GM21825 (cell line): ENCODE data around the gene CBX2.

Source experiments
- ATAC-seq: cut with Tn5 transposase; IDR thresholded peaks from one replicate; pipeline ENCODE4 v1.9.1; 2021; ENCODE audit warnings: mild to moderate bottlenecking, moderate library complexity; ENCODE audit not compliant: unreplicated experiment

Gene CBX2

DNA sequence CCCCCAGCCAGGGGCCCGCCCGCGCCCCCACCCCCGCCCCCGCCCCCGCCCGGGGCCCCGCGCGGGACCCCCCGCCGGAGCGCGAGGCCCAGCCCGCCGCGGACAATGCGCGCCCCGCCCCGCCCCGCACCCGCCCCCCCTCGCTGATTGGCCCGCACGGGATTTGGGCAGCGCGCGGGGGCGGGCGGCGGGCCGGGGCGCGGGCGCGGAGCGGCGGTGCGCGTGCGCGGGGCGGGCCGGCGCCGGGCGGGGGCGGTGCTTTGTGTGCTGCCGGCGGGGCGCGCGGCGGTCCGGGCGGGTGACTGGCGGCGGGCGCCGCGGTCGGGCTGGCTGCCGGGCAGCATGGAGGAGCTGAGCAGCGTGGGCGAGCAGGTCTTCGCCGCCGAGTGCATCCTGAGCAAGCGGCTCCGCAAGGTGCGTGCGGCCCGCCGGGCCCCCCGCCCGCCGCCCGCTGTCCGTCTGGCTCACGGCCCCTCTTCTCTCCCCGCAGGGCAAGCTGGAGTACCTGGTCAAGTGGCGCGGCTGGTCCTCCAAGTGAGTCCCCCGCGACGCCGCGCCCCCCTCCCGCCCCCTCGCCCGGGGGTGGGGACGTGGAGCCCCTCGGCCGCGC is at the start of gene CBX2:
TSS of gene CBX2 (plus strand) at position 255 of the 610 bp plus-strand sequence. CDS start at position 343, 88 bp downstream.
- peak; percentile 47 for ATAC-seq

DNA sequence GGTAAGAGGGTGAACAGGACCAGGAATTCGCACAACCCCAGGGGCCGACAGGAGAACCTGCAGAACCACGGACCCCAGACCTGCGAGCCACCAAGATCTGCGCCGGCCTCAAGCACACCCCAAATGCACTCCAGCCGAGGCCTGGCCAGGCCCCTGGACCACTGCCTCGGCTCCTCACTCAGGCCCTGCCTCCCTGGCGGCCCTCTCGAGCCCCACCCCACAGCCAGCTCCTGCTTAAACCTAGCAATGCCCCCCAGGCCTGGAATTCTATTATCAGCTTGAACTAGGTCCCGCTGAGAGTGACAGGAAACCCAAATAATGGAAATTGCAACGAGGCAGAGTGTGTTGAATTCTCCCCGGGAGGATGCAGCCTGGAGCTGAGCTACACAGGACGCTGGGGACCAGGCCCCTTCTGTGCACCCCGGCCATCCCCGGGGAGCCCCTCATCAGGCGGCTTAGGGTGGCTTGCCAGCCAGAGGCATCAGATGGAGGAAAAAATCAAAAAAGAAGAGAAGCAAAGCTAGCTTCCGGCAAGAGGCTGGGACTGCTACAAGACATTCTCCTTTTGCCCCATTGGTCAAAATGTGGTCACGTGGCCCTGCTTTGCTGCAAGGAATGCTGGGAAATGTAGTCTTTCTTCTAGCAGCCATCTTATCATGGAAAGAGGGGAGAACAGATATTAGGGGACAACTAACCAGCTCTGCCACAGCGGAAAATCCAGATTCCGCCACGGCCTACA is 49.6 kb upstream of the CBX2 start:
- ATAC-seq: no peak

DNA sequence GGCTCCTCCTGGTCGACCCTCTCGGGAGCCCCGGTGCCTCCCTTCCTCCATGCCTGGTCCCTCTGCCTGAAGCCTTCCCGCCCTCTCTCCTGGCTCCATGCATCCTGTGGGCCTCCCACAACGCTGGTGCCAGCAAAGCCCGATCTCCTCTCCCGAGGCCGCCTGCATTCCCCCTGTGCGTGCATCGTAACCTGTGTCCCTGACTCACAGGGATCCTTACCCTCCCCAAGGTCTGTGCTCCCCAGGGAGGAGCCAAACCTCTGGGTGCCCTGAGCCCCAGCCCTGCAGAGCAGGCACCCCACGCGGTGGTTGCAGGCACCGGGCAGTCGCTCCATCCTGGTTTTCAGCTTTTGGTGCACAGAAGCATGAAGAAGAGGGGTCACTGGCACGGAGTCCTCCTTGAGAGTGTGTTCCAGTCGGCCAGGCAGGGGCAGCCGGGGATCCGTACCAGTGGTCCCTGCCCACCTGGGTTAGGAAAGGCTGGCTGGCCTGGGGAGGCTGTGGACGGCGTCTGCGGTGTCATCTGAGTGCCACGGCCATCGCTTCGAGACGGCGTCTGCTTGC is 49.0 kb upstream of the CBX2 start:
- ATAC-seq: no peak

DNA sequence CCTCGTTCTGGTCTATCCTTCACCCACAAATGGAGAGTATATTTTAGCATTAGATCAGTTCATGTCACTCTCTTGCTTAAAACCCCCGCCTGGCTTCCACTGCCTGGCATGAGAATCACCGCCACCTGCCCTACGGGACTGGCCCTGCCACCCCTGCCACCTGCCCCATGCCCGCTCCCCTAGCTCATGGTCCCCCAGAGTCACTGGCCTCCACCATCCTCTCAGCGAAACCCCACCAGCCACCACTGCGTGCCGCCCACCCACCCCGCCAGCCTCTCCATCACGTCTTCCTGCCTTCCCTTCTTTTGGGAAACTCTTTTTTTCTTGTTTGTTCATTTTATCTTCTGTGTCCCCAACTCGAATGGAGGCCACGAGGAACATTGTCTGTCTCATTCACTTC is 48.2 kb upstream of the CBX2 start:
- no peak for ATAC-seq

DNA sequence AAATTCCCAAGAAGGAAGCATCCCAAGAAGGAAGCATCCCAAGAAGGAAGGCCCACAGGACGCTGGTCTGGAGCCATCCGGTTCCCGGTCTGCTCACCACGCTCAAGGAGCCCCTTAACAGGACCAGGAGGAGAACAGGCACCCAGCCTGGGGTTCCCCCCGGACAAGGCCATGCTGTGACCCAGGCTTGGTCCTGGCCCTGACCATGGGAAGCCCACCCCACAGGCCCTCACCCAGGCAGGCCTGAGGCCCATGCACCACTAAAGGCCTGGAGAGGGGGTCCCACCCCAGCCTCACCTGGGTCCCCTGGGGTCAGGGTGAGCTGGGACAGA is 47.5 kb upstream of the CBX2 start:
- ATAC-seq: no peak

DNA sequence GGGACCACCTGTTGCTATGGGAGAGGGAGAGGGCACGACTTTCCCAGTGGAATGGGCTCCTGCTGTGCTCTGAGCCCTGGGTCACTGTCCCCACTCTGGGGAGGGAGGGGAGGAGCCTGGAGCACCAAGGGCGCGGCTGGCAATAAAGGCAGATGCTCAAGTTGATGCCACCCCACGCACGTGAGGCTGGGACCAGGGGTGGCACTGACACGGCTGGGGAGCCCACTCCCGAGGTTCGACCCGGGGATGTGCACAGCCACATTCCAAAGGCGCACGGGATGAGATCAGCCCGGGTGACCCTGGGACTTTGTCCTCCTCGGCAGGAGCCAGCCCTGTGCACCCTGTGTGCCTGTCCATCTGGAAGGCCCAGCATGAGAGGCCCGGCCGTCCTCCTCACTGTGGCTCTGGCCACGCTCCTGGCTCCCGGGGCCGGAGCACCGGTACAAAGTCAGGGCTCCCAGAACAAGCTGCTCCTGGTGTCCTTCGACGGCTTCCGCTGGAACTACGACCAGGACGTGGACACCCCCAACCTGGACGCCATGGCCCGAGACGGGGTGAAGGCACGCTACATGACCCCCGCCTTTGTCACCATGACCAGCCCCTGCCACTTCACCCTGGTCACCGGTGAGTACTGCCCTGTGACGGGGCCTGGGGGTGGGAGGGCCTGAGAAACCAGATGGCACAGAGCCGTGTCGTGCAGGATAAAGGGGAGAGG is 47.0 kb upstream of the CBX2 start, which contains the start of gene ENPP7:
TSS of gene ENPP7 (plus strand) at position 175 of the 715 bp plus-strand sequence. CDS start at position 372, 197 bp downstream.
- ATAC-seq: no peak

DNA sequence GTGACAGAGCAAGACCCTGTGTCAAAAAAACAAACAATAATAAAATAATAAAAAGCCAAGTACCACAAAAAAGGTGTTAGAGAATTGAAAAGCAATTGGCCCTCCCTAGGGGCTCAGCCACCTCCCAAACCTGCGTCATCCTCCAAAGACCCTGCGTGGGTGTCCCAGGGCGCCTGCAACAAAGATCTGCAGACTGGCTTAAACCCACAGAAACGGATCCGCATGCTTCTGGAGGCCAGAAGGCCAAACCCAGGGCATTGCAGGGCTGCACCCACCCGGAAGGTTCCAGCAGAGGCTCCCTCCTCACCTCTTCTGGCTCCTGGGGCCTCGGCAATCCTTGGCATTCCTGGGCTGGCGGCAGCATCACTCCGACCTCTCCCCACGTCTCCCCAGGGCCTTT is 45.7 kb upstream of the CBX2 start:
- no peak for ATAC-seq

DNA sequence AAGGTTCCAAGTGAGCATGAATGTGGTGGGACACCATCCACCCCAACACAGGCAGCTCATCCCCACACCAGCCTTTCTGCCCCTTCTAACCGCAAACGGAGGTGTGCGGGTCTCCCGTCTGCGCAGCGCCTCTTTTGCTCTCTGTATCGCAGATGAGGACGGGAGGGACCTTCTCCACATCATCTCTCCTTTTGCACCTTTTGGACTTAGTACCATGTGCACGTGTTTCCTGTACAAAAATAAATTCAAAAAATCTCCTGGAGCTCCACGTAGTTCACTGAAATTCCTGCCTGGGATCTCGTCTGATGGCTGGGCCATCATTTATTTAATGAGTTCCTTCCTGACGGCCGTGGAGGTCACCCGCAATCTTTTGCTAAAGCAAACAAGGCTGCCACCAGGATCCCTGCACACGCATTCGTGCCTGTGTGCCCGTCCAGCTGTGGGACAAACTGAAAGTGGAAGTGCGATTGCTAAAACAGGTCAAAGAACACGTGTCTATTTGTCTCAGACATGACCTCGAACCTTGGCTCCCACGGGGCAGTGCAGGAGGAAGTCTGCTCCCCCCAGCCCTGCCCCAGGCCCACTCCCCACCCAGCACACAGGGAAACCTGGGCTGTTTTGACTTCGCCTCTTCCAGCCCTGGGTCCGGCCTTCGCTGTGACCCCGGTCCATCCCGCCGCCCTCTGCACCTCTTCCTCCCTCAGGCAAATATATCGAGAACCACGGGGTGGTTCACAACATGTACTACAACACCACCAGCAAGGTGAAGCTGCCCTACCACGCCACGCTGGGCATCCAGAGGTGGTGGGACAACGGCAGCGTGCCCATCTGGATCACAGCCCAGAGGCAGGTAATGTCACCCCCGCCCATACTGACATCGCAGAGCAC is 44.9 kb upstream of the CBX2 start:
- ATAC-seq: no peak

DNA sequence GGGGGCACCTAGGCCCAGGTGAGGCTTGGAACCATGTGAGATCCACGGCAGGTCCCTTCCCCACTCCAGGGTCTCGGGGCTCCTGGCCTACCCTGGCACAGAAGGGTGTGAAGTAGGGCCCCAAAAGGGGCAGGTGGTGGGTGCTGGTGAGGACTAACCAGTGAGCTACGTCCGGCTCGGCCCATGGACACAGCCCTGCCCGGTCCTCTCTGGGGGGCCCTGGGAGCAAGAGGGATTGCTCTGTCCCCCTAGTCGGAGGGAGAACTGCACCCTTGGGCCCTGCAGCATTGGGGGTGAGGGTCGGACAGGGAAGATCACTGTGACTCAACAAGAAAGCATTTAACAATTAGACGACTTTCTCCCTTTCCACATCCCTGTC is 44.3 kb upstream of the CBX2 start:
- ATAC-seq: no peak

DNA sequence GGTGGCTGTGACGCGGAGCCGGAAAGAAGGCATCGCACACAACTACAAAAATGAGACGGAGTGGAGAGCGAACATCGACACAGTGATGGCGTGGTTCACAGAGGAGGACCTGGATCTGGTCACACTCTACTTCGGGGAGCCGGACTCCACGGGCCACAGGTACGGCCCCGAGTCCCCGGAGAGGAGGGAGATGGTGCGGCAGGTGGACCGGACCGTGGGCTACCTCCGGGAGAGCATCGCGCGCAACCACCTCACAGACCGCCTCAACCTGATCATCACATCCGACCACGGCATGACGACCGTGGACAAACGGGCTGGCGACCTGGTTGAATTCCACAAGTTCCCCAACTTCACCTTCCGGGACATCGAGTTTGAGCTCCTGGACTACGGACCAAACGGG is 42.9 kb upstream of the CBX2 start:
- no peak for ATAC-seq

DNA sequence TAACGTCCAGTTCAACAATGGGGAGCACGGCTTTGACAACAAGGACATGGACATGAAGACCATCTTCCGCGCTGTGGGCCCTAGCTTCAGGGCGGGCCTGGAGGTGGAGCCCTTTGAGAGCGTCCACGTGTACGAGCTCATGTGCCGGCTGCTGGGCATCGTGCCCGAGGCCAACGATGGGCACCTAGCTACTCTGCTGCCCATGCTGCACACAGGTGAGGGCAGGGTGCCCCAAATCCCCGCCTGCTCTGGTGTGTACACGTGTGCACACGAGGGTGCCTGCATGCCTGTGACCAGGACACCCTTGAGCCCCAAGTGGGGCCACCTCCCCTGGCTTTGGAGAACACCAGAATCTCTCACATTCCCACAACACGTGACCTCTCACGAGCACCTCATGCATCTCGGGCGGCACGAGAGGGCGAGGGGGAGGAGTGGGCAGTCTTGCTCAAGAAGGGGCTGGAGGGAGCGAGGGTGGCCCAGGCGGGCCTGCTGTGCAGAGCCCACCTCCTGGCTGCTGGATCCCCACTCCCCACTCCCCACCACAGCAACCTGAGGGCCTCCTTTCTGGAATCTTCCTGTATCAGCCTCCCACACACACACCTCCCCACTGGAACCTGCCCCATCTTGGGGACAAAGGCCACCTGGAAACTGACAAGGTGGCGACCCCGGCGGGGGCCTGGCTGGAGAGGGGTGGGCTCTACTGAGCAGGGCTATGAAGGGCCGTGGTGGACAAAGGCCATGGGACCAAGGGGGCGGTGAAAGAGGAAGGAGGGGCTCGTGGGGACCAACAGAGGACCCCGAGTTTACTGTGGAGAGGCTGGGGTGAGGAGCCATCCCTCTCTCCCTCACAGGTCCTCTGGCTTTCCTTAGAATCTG is 40.7 kb upstream of the CBX2 start:
- ATAC-seq: no peak

DNA sequence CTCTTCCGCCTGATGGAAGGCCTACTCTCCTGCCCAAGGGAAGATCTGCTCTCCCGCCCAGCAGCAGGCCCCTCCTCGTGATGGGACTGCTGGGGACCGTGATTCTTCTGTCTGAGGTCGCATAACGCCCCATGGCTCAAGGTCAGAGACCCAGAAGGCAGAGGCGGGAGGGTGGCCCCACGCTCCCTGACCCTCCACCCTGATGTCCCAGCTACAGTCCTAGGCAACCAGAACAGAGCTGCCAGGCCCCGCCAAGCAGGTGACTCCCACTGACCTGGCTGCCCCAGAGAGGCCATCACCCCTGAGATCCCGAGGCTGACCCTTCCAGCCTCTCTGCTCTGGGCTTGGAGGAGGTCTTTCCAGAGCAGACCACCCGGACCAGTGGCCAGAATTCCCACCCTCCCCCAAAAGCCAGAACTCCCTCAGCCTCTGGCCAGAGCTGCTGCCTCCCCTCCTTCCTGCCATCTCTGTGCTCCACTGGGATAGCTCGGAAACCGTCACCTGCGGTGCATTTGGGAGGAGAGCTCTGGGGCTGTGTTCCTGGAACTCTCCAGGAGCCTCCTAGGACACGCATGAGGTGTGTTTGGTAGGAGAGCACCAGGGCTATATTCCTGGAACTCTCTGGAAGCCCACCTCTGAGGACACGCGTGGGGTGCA is 39.9 kb upstream of the CBX2 start:
- no peak for ATAC-seq

DNA sequence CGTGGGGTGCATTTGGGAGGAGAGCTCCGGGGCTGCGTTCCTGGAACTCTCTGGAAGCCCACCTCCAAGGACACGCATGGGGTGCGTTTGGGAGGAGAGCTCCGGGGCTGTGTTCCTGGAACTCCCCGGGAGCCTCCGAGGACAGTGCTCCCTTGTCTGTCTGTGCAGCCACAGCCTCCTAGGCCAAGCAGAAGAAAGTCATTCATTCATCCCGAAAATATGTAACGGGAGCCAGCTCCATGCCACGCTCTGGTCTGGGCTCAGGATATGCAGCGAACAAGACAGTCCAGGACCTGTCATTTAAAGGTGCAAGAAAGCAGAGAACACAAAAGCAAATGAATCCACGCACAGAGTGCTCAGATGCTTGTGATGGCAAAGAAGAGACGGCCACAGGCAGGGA is 39.3 kb upstream of the CBX2 start:
- ATAC-seq: no peak

DNA sequence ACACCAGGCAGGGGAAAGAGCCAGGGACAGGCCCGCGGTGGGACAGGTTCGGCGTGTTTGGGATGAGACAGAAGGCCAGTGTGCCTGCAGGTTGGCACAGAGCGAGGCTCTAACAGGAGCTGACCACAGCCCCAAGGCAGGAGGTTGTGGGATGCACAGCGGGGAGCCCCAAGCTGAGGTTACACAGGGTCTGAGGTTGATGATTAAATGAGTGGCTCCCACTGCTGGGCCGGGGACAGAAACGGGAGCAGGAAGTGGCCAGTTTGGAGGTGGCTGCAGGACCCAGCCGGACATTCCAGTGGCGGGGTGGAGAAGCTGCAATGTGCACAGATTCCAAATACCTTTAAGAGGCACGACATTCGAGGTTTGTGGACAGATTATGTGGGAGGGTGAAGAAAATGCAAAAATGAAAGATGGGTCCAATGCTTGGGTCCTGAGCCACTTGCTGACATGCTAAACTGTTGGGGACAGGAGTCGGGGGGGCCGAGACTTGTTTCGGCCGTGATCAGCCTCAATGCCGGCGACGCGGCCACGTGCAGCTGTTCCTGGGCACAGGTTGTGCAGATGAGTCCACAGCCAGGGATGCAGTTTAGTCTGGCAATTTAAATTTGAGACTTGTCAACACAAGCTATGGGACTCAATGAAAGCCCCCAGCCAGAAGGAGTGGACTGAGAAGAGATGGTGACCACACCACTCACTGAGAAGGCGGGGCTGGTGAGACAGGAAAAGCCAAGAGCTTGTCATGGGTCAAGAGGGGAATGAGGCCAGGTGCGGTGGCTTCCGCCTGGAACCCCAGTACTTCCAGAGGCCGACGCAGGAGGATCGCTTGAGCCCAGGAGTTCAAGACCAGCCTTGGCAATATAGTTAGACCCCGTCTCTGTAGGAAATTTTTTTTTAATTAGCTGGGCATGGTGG is 38.5 kb upstream of the CBX2 start:
- ATAC-seq: no peak

DNA sequence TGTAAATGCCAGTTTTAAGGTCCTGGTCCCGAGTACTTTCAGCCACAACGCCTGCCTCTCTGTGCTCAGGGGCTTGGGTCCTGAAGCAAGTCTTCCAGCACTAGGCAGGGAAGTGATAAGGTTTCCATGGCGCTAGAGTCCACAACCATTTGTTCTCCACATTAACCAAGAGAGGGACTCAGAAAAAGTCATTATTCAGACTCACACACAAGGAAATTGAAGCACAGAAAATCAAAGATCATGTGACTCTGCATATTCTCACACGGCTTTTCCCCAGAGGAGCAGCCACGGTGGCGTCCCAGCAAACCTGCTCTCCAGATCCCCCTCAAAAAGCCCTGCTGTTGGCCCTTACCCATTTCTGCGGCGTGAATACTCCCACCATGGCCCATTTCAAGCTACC is 37.5 kb upstream of the CBX2 start:
- no peak for ATAC-seq

DNA sequence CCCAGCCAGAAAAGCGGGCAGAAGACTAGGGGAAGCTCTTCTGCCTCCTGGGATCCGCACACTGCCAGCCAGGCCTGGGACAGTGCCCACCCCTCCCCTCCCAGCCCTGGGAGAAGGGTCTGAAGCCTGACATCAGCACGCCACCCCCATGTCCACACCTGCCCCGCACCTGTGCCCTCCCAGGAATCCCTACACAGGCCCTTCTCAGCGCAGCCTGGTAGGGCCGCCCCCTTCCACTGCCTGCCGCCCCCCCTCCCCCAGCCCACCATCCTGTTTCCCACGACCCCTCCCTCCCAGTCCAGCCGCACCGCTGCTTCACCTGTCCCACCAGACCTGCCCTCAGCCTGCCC is 36.6 kb upstream of the CBX2 start:
- no peak for ATAC-seq

DNA sequence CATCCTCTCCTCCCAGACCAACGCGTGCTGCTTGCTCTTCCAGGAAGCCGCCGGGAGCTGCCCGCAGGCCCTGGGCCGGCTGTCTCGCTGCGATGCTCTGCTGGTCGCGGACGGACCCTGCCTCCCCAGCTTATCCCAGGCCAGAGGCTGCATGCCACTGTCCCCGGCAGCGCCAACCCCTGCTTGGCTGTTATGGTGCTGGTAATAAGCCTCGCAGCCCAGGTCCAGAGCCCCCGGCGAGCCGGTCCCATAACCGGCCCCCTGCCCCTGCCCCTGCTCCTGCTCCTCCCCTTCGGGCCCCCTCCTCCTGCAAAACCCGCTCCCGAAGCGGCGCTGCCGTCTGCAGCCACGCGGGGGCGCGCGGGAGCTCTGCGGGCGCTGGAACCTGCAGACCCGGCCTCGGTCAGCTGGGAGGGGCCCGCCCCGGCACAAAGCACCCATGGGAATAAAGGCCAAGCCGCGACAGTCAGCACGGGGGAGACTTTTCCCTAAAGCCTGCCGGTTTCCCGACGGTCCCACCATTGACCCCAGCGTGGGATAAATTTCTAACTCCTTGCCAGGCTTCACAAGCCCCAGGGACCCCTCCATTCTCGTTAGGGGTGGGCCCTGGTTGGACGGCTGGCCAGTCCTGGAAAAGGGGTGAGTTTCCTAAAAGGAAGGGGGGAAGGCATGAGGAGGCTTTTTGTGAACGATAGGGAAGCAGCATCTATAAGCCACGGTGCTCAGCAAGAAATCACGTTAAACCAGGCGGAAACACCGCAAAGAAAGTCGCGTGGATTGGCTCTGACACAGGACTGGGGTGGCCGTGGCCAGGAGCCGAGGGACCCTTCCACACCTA is 36.0 kb upstream of the CBX2 start:
- no peak for ATAC-seq

DNA sequence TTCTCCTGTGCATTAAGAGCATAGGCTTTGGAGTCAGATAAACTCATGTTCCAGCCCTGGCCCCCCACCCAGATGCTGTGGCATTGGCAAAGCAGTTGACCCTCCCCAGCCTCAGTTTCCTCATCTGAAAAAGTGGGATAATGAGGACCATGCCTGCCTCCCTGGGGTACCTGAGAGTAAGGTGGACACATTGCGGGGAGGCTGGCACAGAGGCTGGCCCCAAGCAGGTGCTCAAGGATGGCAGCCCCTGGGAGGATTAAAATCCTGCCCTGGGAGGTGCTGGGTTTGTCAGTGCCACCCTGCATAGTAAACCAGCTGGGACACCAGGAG is 35.4 kb upstream of the CBX2 start:
- ATAC-seq: no peak
